ENCODE results near the gene WNT7A. TPM values are rescaled to one million over a fixed set of nuclear protein-coding genes. Genes with fewer than 3 reads are reported as not detected.

The WNT7A gene
- total RNA-seq, 6 donors from 2014 or later = 1.0 to 12.2 (median 6.8) TPM

- Histone ChIP-seq H3K27ac (no peak overlapping the region), H3K27me3 (no peaks in the 10 kb centered on the region), H3K4me3 (no peak overlapping the region), H3K4me1 (no peaks in the 10 kb centered on the region), H3K9me3 (peaks cover 0 to 7% (median 6%) of the 10 kb centered on the region in 4 donors), H3K36me3 (no peaks in the 10 kb centered on the region)
- WGBS, 2 donors = 35 to 45% methylated on average over 14 of the region's 14 CpGs
- no peak for DNase-seq
- no peak for ATAC-seq (ENCODE audit: low FRiP score in 2 of 2)
- TF ChIP-seq POLR2A (IDR thresholded peaks at IDR 0.05) = no peak
- TF ChIP-seq EP300 (IDR thresholded peaks at IDR 0.05) = no peak
- no peak for TF ChIP-seq POLR2AphosphoS5 (IDR thresholded peaks at IDR 0.05)
- TF ChIP-seq CTCF (IDR thresholded peaks at IDR 0.05) = no peak
Measured at GRCh38 chr3:13866041-13866965, 13.6 kb downstream of the WNT7A start.

GRCh38 chr3:13865581-13865980, 14.3 kb downstream of the WNT7A start:
- peaks cover 0 to under 1% (median under 1%) of the 10 kb centered on the region in 4 donors for H3K9me3 ChIP-seq
- WGBS, 2 donors = 57 to 71% methylated on average over 7 of the region's 7 CpGs
- H3K27me3 ChIP-seq = no peaks in the 10 kb centered on the region
- H3K27ac ChIP-seq = no peak overlapping the region
- ATAC-seq (ENCODE audit: low FRiP score in 2 of 2) (no peak), DNase-seq (no peak)
- H3K4me1 ChIP-seq = no peaks in the 10 kb centered on the region
- no peak overlapping the region for H3K4me3 ChIP-seq
- TF ChIP-seq CTCF (IDR thresholded peaks at IDR 0.05) (no peak), POLR2AphosphoS5 (IDR thresholded peaks at IDR 0.05) (no peak), EP300 (IDR thresholded peaks at IDR 0.05) (no peak), POLR2A (IDR thresholded peaks at IDR 0.05) (no peak)
- H3K36me3 ChIP-seq = no peaks in the 10 kb centered on the region

- DNase-seq (no peak), ATAC-seq (ENCODE audit: low FRiP score in 2 of 2) (no peak)
- H3K9me3 ChIP-seq = no peaks in the 10 kb centered on the region
- no peaks in the 10 kb centered on the region for H3K4me1 ChIP-seq
- no peaks in the 10 kb centered on the region for H3K36me3 ChIP-seq
- H3K27ac ChIP-seq = no peak overlapping the region
- no peaks in the 10 kb centered on the region for H3K27me3 ChIP-seq
- TF ChIP-seq CTCF (IDR thresholded peaks at IDR 0.05) (no peak), POLR2A (IDR thresholded peaks at IDR 0.05) (no peak)
- 90% methylated on average over 3 to 4 of the region's 4 CpGs for WGBS, 2 donors
- H3K4me3 ChIP-seq = no peak overlapping the region
Measured at GRCh38 chr3:13865106-13865505, 14.8 kb downstream of the WNT7A start.

- ATAC-seq (ENCODE audit: low FRiP score in 2 of 2) = no peak
- TF ChIP-seq POLR2AphosphoS5 (IDR thresholded peaks at IDR 0.05) (no peak), CTCF (IDR thresholded peaks at IDR 0.05) (no peak), EP300 (IDR thresholded peaks at IDR 0.05) (no peak), POLR2A (IDR thresholded peaks at IDR 0.05) (no peak)
- no peaks in the 10 kb centered on the region for H3K4me1 ChIP-seq
- WGBS, 2 donors = 60 to 63% methylated on average over 8 to 10 of the region's 10 CpGs
- no peaks in the 10 kb centered on the region for H3K27me3 ChIP-seq
- H3K36me3 ChIP-seq = no peaks in the 10 kb centered on the region
- no peak overlapping the region for H3K4me3 ChIP-seq
- H3K27ac ChIP-seq = no peak overlapping the region
- DNase-seq = no peak
- H3K9me3 ChIP-seq = no peaks in the 10 kb centered on the region
Measured at GRCh38 chr3:13863965-13864595, 15.8 kb downstream of the WNT7A start.

Data from upper lobe of left lung (tissue), 6 donors.